ENCODE measurements around the gene TMEM132C.

DNA sequence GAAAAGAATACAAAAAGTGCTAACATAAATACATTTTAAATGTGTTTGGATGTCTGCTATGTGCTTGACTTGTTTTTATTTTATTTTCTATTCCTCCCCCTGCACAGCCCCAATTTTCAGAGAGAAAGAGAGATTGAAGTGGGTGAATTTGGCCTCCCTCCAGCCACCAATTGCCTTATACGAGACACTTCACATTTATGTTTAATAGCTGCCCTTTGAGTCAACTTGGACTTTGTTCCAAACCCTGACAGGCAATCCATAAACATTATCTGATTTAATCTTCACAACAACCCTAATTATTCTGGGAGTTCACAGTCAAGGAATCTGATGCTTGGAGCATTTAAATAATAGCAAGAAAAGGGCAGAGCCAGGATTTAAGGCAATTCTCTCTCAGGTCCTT, 395.1 kb downstream of the TMEM132C start:
- TF ChIP-seq, protein P1, sequence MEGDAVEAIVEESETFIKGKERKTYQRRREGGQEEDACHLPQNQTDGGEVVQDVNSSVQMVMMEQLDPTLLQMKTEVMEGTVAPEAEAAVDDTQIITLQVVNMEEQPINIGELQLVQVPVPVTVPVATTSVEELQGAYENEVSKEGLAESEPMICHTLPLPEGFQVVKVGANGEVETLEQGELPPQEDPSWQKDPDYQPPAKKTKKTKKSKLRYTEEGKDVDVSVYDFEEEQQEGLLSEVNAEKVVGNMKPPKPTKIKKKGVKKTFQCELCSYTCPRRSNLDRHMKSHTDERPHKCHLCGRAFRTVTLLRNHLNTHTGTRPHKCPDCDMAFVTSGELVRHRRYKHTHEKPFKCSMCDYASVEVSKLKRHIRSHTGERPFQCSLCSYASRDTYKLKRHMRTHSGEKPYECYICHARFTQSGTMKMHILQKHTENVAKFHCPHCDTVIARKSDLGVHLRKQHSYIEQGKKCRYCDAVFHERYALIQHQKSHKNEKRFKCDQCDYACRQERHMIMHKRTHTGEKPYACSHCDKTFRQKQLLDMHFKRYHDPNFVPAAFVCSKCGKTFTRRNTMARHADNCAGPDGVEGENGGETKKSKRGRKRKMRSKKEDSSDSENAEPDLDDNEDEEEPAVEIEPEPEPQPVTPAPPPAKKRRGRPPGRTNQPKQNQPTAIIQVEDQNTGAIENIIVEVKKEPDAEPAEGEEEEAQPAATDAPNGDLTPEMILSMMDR (IDR thresholded peaks at IDR 0.05): no peak
- no peak for TF ChIP-seq POLR2A (IDR thresholded peaks at IDR 0.05)

All from esophagus squamous epithelium (tissue), 4 donors.